ENCODE data around the gene CLSTN3.

CLSTN3 gene

GRCh38 chr12:7117670-7118069 is 12.5 kb upstream of the CLSTN3 start:
- DNase-seq (ENCODE audit: low read depth), result no peak
- H3K4me3 ChIP-seq (ENCODE audit: low read length), result no peak overlapping the region
- TF ChIP-seq CTCF (conservative IDR thresholded peaks at IDR 0.05; ENCODE audit: low read length), result no peak

GRCh38 chr12:7118881-7119280 is 11.3 kb upstream of the CLSTN3 start:
- TF ChIP-seq CTCF (conservative IDR thresholded peaks at IDR 0.05; ENCODE audit: low read length), result no peak
- no peak for DNase-seq (ENCODE audit: low read depth)
- no peak overlapping the region for H3K4me3 ChIP-seq (ENCODE audit: low read length)

GRCh38 chr12:7120166-7120565 is 10.0 kb upstream of the CLSTN3 start:
- no peak for DNase-seq (ENCODE audit: low read depth)
- no peak for TF ChIP-seq CTCF (conservative IDR thresholded peaks at IDR 0.05; ENCODE audit: low read length)
- H3K4me3 ChIP-seq (ENCODE audit: low read length), result no peak overlapping the region

- H3K4me3 ChIP-seq (ENCODE audit: low read length), result no peak overlapping the region
- DNase-seq (ENCODE audit: low read depth), result no peak
- TF ChIP-seq CTCF (conservative IDR thresholded peaks at IDR 0.05; ENCODE audit: low read length), result no peak
Measured at GRCh38 chr12:7121324-7121723, 8.8 kb upstream of the CLSTN3 start.

- no peak for TF ChIP-seq CTCF (conservative IDR thresholded peaks at IDR 0.05; ENCODE audit: low read length)
- no peak for DNase-seq (ENCODE audit: low read depth)
- no peak overlapping the region for H3K4me3 ChIP-seq (ENCODE audit: low read length)
Measured at GRCh38 chr12:7122811-7123769, 7.1 kb upstream of the CLSTN3 start.

GRCh38 chr12:7123806-7124522 is 6.2 kb upstream of the CLSTN3 start:
- no peak for DNase-seq (ENCODE audit: low read depth)
- no peak overlapping the region for H3K4me3 ChIP-seq (ENCODE audit: low read length)
- TF ChIP-seq CTCF (conservative IDR thresholded peaks at IDR 0.05; ENCODE audit: low read length), result no peak

Data from AG10803 (cell line).